ENCODE data around the gene PRUNE2. TPM values are rescaled to one million over a fixed set of nuclear protein-coding genes. Genes with fewer than 3 reads are reported as not detected.

The PRUNE2 gene
- total and polyA plus RNA-seq, 2 of the 8 experiments (the other 6 are each of a cell fraction or from before 2014, with no cell fraction given): 5.5 to 13.3 TPM

DNA sequence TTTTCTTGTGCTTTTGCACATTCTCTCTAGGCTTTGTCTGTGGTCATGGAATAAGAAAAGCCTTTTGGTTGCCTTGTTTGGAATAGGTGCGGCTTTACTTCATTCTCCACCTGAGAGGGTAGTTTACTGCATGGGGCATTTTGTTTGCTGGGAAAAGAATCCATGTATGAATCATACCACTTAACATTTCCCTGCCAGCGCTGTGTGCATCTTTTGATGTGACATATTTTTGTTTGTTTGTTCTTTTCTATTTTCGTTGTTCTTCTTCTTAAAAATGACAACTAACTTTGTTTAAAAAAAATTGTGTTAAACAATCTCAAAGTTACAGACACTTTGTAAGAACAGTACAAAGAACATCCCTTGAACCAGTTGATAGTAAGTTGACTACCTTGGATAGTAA, 333.8 kb downstream of the PRUNE2 start:
- Histone ChIP-seq H4K20me1 (replicated peaks in 1 of 2; ENCODE audit: control insufficient read depth in 1 of 2, insufficient read depth in 2 of 2, low read length in 2 of 2) (no peaks in the 10 kb centered on the region), H3K18ac (ENCODE audit: extremely low read depth, low read length) (no peak overlapping the region), H3K56ac (replicated peaks; ENCODE audit: insufficient read length, low read depth, low read length) (no peak overlapping the region), H4K8ac (ENCODE audit: extremely low read depth, insufficient read depth, low read length) (no peak overlapping the region), H3K4ac (replicated peaks; ENCODE audit: insufficient read length, low read depth, low read length) (no peak overlapping the region), H3K27me3 (replicated peaks in 1 of 4; ENCODE audit: control insufficient read depth in 3 of 4, extremely low read depth in 1 of 4, insufficient read depth in 3 of 4, low read length in 3 of 4) (no peaks in the 10 kb centered on the region), H2BK15ac (ENCODE audit: low read length) (no peak overlapping the region), H4K91ac (replicated peaks; ENCODE audit: insufficient read length, low read length) (no peak overlapping the region), H3K23me2 (ENCODE audit: low read depth, low read length) (no peaks in the 10 kb centered on the region), H2AFZ (ENCODE audit: low read length) (no peak overlapping the region), H3K4me2 (ENCODE audit: insufficient read depth in 1 of 2, low read depth in 2 of 2, low read length in 2 of 2) (peak overlapping the region; percentile 45 to 53; a peak in 3 of 4 replicates), H3K79me1 (ENCODE audit: low read depth, low read length) (no peaks in the 10 kb centered on the region), H3K4me1 (replicated peaks in 1 of 4; ENCODE audit: control insufficient read depth in 3 of 4, insufficient read depth in 4 of 4, low read length in 3 of 4) (no peaks in the 10 kb centered on the region), H3K9me3 (ENCODE audit: insufficient read depth in 2 of 2, low read depth in 1 of 2, low read length in 1 of 2) (0 out of 4 replicates have a peak, but pooled peaks cover 0 to 4% of the 10 kb centered on the region in 2 experiments), H3K14ac (ENCODE audit: insufficient read length) (no peak overlapping the region), H2BK5ac (ENCODE audit: low read depth, low read length) (no peak overlapping the region), H3K4me3 (ENCODE audit: extremely low read depth in 1 of 4, insufficient read depth in 2 of 4, low read depth in 3 of 4, low read length in 4 of 4) (peak overlapping the region in 1 of 4 experiments; percentile 44; a peak in 1 of 8 replicates), H3K27ac (ENCODE audit: low read depth, low read length) (no peak overlapping the region), H2AK5ac (ENCODE audit: low read depth, low read length) (no peak overlapping the region), H3K23ac (ENCODE audit: insufficient read length) (no peak overlapping the region), H2BK12ac (ENCODE audit: low read depth, low read length) (no peak overlapping the region), H2BK20ac (ENCODE audit: low read length) (no peak overlapping the region), H2BK120ac (replicated peaks; ENCODE audit: low read depth, low read length) (no peak overlapping the region), H3K79me2 (ENCODE audit: control insufficient read depth in 1 of 2, insufficient read depth in 2 of 2, low read length in 2 of 2) (no peaks in the 10 kb centered on the region), H4K5ac (ENCODE audit: insufficient read length, low read depth, low read length) (no peak overlapping the region), H3K9ac (replicated peaks in 1 of 4; ENCODE audit: extremely low read depth in 1 of 4, low read depth in 3 of 4, low read length in 3 of 4) (no peak overlapping the region), H3K36me3 (ENCODE audit: control insufficient read depth in 2 of 4, insufficient read depth in 4 of 4, low read length in 3 of 4) (no peaks in the 10 kb centered on the region)
- ChIA-PET CTCF (ENCODE audit: partially characterized antibody) (no interaction called here), POLR2A (ENCODE audit: partially characterized antibody) (no interaction called here)
- 45% methylated on average over 3 of the region's 3 CpGs; no CpG with 5 or more reads in 1 of the 2 experiments for WGBS, 2 experiments (ENCODE audit: extremely low coverage in 1 of 2, insufficient coverage in 1 of 2, insufficient read length in 1 of 2, insufficient replicate concordance in 2 of 2, low coverage in 1 of 2, low lambda C conversion rate in 2 of 2, missing lambda C conversion rate in 1 of 2)
- TF ChIP-seq KDM5A (IDR thresholded peaks at IDR 0.05; ENCODE audit: low read length) (no peak), SP4 (IDR thresholded peaks at IDR 0.05; ENCODE audit: low read length) (no peak)
- DNase-seq (ENCODE audit: low read depth in 1 of 2, low spot score in 2 of 2) (no peak), FAIRE-seq (no peak)

Measured in H1 (cell line).